ENCODE results near the gene BMP7.

- TF ChIP-seq NFE2L1 (tag; IDR thresholded peaks at IDR 0.05; ENCODE audit: borderline replicate concordance, low read depth) (no peak), MBD1 (CRISPR knock-in tag; IDR thresholded peaks at IDR 0.05) (no peak), IRF9 (tag; IDR thresholded peaks at IDR 0.05) (no peak), CBFA2T2 (conservative IDR thresholded peaks at IDR 0.05) (no peak), TARDBP (IDR thresholded peaks at IDR 0.05) (no peak), ETV5 (CRISPR knock-in tag; IDR thresholded peaks at IDR 0.05; ENCODE audit: low read depth) (no peak), SRF (CRISPR knock-in tag; IDR thresholded peaks at IDR 0.05) (no peak), CREB3 (tag; conservative IDR thresholded peaks at IDR 0.05; ENCODE audit: low read depth) (no peak)
Measured at GRCh38 chr20:57185188-57185743, 81.2 kb downstream of the BMP7 start.

All from K562 (cell line).